A673 (cell line): ENCODE measurements around the gene GAS2L2. TPM values are rescaled to one million over a fixed set of nuclear protein-coding genes. Genes with fewer than 3 reads are reported as not detected.

Experiments
- BruUV-seq: library from RNA; stranded (reverse); fragments of 400-500 nt; replicated peaks from 2 replicates; lab custom pipeline; 2021; lab: Mats Ljungman, UMichigan
- CTCF ChIA-PET: fragments of 300-600 bp; sonication (Branson Sonifier 250); formaldehyde crosslinking; loops from one replicate; lab custom pipeline; 2022; ENCODE audit warnings: antibody characterized with exemption; lab: Charles Lee
- POLR2A ChIA-PET: fragments of 300-600 bp; sonication (Branson Sonifier 250); formaldehyde crosslinking; loops from one replicate; lab custom pipeline; 2022; ENCODE audit warnings: antibody characterized with exemption; ENCODE audit not compliant: low non-redundant PET; lab: Charles Lee
- DNase-seq: peaks from one replicate; pipeline ENCODE4 v3.0.0-alpha.2; 2015; ENCODE audit warnings: low spot score
- H3K27ac ChIP-seq: fragments of 200-600 bp; sonication (generic); 2 replicates; pipeline ENCODE4 v1.5.1; 2016; ENCODE audit warnings: mixed run types, low read depth, mild to moderate bottlenecking, mixed read lengths, antibody characterized with exemption, low read length; ENCODE audit not compliant: poor library complexity, severe bottlenecking
- H3K27me3 ChIP-seq: fragments of 200-600 bp; sonication (generic); replicated peaks from 2 replicates; pipeline ENCODE4 v1.6.1; 2017; ENCODE audit warnings: mixed run types, low read depth, mild to moderate bottlenecking, mixed read lengths, antibody characterized with exemption, low read length; ENCODE audit not compliant: insufficient read depth, poor library complexity
- H3K36me3 ChIP-seq: fragments of 200-600 bp; sonication (generic); 2 replicates; pipeline ENCODE4 v1.6.1; 2016; ENCODE audit warnings: mixed run types, mild to moderate bottlenecking, mixed read lengths, antibody characterized with exemption, low read length; ENCODE audit not compliant: insufficient read depth, poor library complexity, severe bottlenecking
- H3K4me1 ChIP-seq: fragments of 200-600 bp; sonication (generic); 2 replicates; pipeline ENCODE4 v1.6.1; 2017; ENCODE audit warnings: mixed run types, mild to moderate bottlenecking, mixed read lengths, antibody characterized with exemption, low read length; ENCODE audit not compliant: insufficient read depth, poor library complexity, severe bottlenecking
- H3K4me3 ChIP-seq: fragments of 200-600 bp; sonication (generic); 2 replicates; pipeline ENCODE4 v1.5.1; 2016; ENCODE audit warnings: low read depth, mixed run types, mild to moderate bottlenecking, mixed read lengths, low read length; ENCODE audit not compliant: poor library complexity, severe bottlenecking
- H3K9me3 ChIP-seq: fragments of 200-600 bp; sonication (generic); 2 replicates; pipeline ENCODE4 v1.6.1; 2016; ENCODE audit warnings: mixed run types, low read depth, mild to moderate bottlenecking, mixed read lengths, antibody characterized with exemption, low read length; ENCODE audit not compliant: poor library complexity, severe bottlenecking
- CTCF ChIP-seq: fragments of 300-800, 200-600 bp; sonication (generic); conservative IDR thresholded peaks from 2 replicates; pipeline ENCODE4 v1.5.1; 2017; ENCODE audit warnings: low read depth, mild to moderate bottlenecking, antibody characterized with exemption, low read length, moderate library complexity, mixed read lengths
- EZH2 ChIP-seq: fragments of 200-600 bp; sonication (generic); IDR thresholded peaks from 2 replicates; pipeline ENCODE4 v1.6.1; 2017; ENCODE audit warnings: borderline replicate concordance, low read depth, mild to moderate bottlenecking, mixed read lengths, antibody characterized with exemption, low read length; ENCODE audit not compliant: poor library complexity, severe bottlenecking
- intact Hi-C: fragments of 100-400 bp; cut with micrococcal nuclease; formaldehyde crosslinking; loops from one replicate; pipeline ENCODE4 v1.10.0; 2022; ENCODE audit not compliant: unreplicated experiment
- total RNA-seq: library from RNA; stranded (reverse); gene quantifications from 2 replicates; pipeline ENCODE4 v1.2.3, GENCODE V29; 2021

GAS2L2 gene
- total RNA-seq, 1 experiment from 2014 or later, result not detected

- BruUV-seq, result no TSS peak
- DNase-seq, result no peak
Measured at GRCh38 chr17:35750526-35751395, 2.3 kb downstream of the GAS2L2 start.

GRCh38 chr17:35749560-35750412 lies 3.3 kb downstream of the GAS2L2 start:
- Histone ChIP-seq H3K36me3 (no peaks in the 10 kb centered on the region), H3K4me3 (no peak overlapping the region), H3K9me3 (no peaks in the 10 kb centered on the region), H3K27ac (no peak overlapping the region), H3K27me3 (no peaks in the 10 kb centered on the region), H3K4me1 (no peaks in the 10 kb centered on the region)
- intact Hi-C loops, result loop anchor here (5.0 to 10.0 kb wide), 3 partner anchors 207 to 577 kb away; no protein-coding TSS in a partner anchor
- no peak for DNase-seq
- POLR2A ChIA-PET, result no interaction called here
- no TSS peak for BruUV-seq
- CTCF ChIA-PET, result interaction anchor here (0.6 kb wide), 1 partner anchor 52 kb away, joined by 3 read pairs; no protein-coding TSS in a partner anchor
- TF ChIP-seq EZH2 (no peak), CTCF (no peak)

More at GRCh38 chr17:35750526-35751395, 2.3 kb downstream of the GAS2L2 start:
- ChIA-PET CTCF (no interaction called here), POLR2A (interaction anchor here (0.6 kb wide), 1 partner anchor 324 kb away, joined by 3 read pairs; no protein-coding TSS in a partner anchor)
- H3K9me3 ChIP-seq, result no peaks in the 10 kb centered on the region
- H3K27ac ChIP-seq, result no peak overlapping the region
- intact Hi-C loops, result no loop called here
- H3K27me3 ChIP-seq, result no peaks in the 10 kb centered on the region
- no peaks in the 10 kb centered on the region for H3K36me3 ChIP-seq
- TF ChIP-seq EZH2, result no peak
- TF ChIP-seq CTCF, result no peak
- no peak overlapping the region for H3K4me3 ChIP-seq
- H3K4me1 ChIP-seq, result no peaks in the 10 kb centered on the region

GRCh38 chr17:35748979-35749378 lies 4.1 kb downstream of the GAS2L2 start:
- no peaks in the 10 kb centered on the region for H3K4me1 ChIP-seq
- TF ChIP-seq CTCF, result no peak
- TF ChIP-seq EZH2, result no peak
- CTCF ChIA-PET, result no interaction called here
- no peak for DNase-seq
- intact Hi-C loops, result loop anchor here (5.0 to 10.0 kb wide), 3 partner anchors 207 to 577 kb away; no protein-coding TSS in a partner anchor
- no TSS peak for BruUV-seq
- H3K9me3 ChIP-seq, result no peaks in the 10 kb centered on the region
- H3K4me3 ChIP-seq, result no peak overlapping the region
- no peaks in the 10 kb centered on the region for H3K36me3 ChIP-seq
- POLR2A ChIA-PET, result no interaction called here
- no peak overlapping the region for H3K27ac ChIP-seq
- no peaks in the 10 kb centered on the region for H3K27me3 ChIP-seq
